ENCODE results near the gene ZFR2. TPM values are rescaled to one million over a fixed set of nuclear protein-coding genes. Genes with fewer than 3 reads are reported as not detected.

The ZFR2 gene
- total and polyA plus RNA-seq, 10 of the 15 experiments (the other 5 are each of a cell fraction or from before 2014, with no cell fraction given) = 0.18 TPM; not detected in 9

DNA sequence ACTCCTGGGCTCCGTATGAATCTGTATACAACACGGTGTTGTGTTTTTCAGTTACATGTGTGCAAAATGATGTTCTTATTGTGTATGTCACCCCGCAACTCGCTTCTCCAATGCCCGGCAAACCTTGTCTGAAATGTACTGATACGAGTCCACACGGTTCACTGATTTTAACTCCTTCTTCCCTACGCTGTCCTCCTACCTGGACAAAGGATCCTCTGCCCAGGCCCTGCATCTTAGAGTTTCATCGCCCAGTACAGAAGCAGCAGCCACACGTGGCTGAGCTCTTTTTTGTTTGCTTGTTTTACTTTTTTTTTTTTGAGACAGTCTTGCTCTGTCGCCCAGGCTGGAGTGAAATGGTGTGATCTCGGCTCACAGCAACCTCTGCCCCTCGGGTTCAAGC lies 28.9 kb downstream of the ZFR2 start:
- Histone ChIP-seq H3K4me2 (ENCODE audit: control insufficient read depth, insufficient read depth) (no peak overlapping the region), H3K9ac (ENCODE audit: control insufficient read depth, insufficient read depth, low read length) (no peak overlapping the region), H3K4me1 (ENCODE audit: control insufficient read depth, insufficient read depth, low read length) (no peaks in the 10 kb centered on the region), H3K4me3 (no peak overlapping the region), H3K79me2 (ENCODE audit: control insufficient read depth, insufficient read depth, low read length) (no peaks in the 10 kb centered on the region), H2AFZ (ENCODE audit: control insufficient read depth, low read depth, low read length) (no peak overlapping the region), H3K27ac (ENCODE audit: control insufficient read depth, insufficient read depth) (no peak overlapping the region), H3K9me3 (replicated peaks; ENCODE audit: control insufficient read depth, insufficient read depth, low read length) (no peaks in the 10 kb centered on the region; the same call in 2 of the 3 replicates), H4K20me1 (ENCODE audit: control insufficient read depth, insufficient read depth) (no peaks in the 10 kb centered on the region), H3K36me3 (ENCODE audit: control insufficient read depth in 2 of 2, insufficient read depth in 2 of 2, low read length in 1 of 2) (no peaks in the 10 kb centered on the region), H3K27me3 (replicated peaks in 1 of 2; ENCODE audit: control insufficient read depth in 2 of 2, insufficient read depth in 2 of 2, low read length in 1 of 2) (no peaks in the 10 kb centered on the region; a peak in 1 of 4 replicates)
- intact Hi-C loops (cut with micrococcal nuclease; ENCODE audit: unreplicated experiment) = no loop called here
- SMC1A ChIA-PET (ENCODE audit: uncharacterized antibody, unreplicated experiment) = no interaction called here
- BruUV-seq (replicated peaks) = no TSS peak
- DNase-seq (ENCODE audit: low read depth, low spot score) (no peak), ATAC-seq (no peak), FAIRE-seq (no peak)
- in situ Hi-C loops (cut with MboI) = no loop called here
- WGBS (ENCODE audit: insufficient coverage, insufficient replicate concordance, low lambda C conversion rate, missing lambda C conversion rate) = 41% methylated on average over 13 of the region's 13 CpGs
- CTCF ChIA-PET = interaction anchor here (1.5 kb wide), 1 partner anchor 18 kb away, joined by 4 read pairs; no protein-coding TSS in a partner anchor
- RAD21 ChIA-PET (ENCODE audit: unreplicated experiment) = no interaction called here
- POLR2A ChIA-PET = no interaction called here
- TF ChIP-seq ZNF687 (IDR thresholded peaks at IDR 0.05) = no peak
- no peak for TF ChIP-seq BRCA1 (IDR thresholded peaks at IDR 0.05; ENCODE audit: low read depth, low read length)
- no peak for TF ChIP-seq WRNIP1 (IDR thresholded peaks at IDR 0.05; ENCODE audit: borderline replicate concordance, low read depth, low read length)
- no peak for TF ChIP-seq SMARCA5 (IDR thresholded peaks at IDR 0.05)
- TF ChIP-seq CHD2 (IDR thresholded peaks at IDR 0.05; ENCODE audit: borderline replicate concordance, low read depth, low read length) = no peak
- TF ChIP-seq TAF1 (IDR thresholded peaks at IDR 0.05; ENCODE audit: borderline replicate concordance, low read depth, low read length) = no peak
- no peak for TF ChIP-seq KDM1A (IDR thresholded peaks at IDR 0.05; ENCODE audit: borderline replicate concordance)
- TF ChIP-seq SIN3A (IDR thresholded peaks at IDR 0.05; ENCODE audit: low read depth, low read length) = no peak
- TF ChIP-seq, protein P1, sequence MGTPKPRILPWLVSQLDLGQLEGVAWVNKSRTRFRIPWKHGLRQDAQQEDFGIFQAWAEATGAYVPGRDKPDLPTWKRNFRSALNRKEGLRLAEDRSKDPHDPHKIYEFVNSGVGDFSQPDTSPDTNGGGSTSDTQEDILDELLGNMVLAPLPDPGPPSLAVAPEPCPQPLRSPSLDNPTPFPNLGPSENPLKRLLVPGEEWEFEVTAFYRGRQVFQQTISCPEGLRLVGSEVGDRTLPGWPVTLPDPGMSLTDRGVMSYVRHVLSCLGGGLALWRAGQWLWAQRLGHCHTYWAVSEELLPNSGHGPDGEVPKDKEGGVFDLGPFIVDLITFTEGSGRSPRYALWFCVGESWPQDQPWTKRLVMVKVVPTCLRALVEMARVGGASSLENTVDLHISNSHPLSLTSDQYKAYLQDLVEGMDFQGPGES (IDR thresholded peaks at IDR 0.05) = no peak
- no peak for TF ChIP-seq ASH2L (IDR thresholded peaks at IDR 0.05; ENCODE audit: borderline replicate concordance, low read depth)
- no peak for TF ChIP-seq NR2C2 (IDR thresholded peaks at IDR 0.05; ENCODE audit: borderline replicate concordance, control insufficient read depth, insufficient read length, low read depth)
- no peak for TF ChIP-seq ZBTB4 (CRISPR knock-in tag; IDR thresholded peaks at IDR 0.05)
- no peak for TF ChIP-seq CREB1 (IDR thresholded peaks at IDR 0.05; ENCODE audit: low read depth)
